Activated naive CD8-positive, alpha-beta T cell treated with anti-CD3 and anti-CD28 coated beads, Interleukin-2, amount 50 U/mL, for 24 hours (primary cell): ENCODE data around the gene CCDC116.
"Not testable (repeated sequence)": the region's sequence is repeated elsewhere in the genome, so short reads cannot be mapped to it uniquely, and the experiment has no call there.

Experiments
- ATAC-seq: fragments of 150-1000 bp; cut with Tn5 transposase; one replicate; pipeline ENCODE4 v1.10.0; 2021
- DNase-seq: peaks from one replicate; pipeline ENCODE4 v3.0.0; 2021
- H3K27ac Mint-ChIP-seq: one replicate; pipeline ENCODE4 v1.8.0; 2021; ENCODE audit warnings: mild to moderate bottlenecking, mixed read lengths
- H3K27me3 Mint-ChIP-seq: one replicate; pipeline ENCODE4 v1.8.0; 2021; ENCODE audit warnings: mixed read lengths
- H3K36me3 Mint-ChIP-seq: one replicate; pipeline ENCODE4 v1.8.0; 2021; ENCODE audit warnings: low read depth, mixed read lengths
- H3K4me1 Mint-ChIP-seq: one replicate; pipeline ENCODE4 v1.8.0; 2021; ENCODE audit warnings: mixed read lengths
- H3K4me3 Mint-ChIP-seq: one replicate; pipeline ENCODE4 v1.8.0; 2021; ENCODE audit warnings: mild to moderate bottlenecking, moderate library complexity, mixed read lengths
- H3K9me3 Mint-ChIP-seq: one replicate; pipeline ENCODE4 v1.8.0; 2021; ENCODE audit warnings: mixed read lengths

The CCDC116 gene

GRCh38 chr22:21598302-21598701, 34.3 kb upstream of the CCDC116 start:
- peaks cover 49% of the 10 kb centered on the region for H3K36me3 Mint-ChIP-seq
- H3K4me1 Mint-ChIP-seq = peaks cover 23% of the 10 kb centered on the region
- no peaks in the 10 kb centered on the region for H3K27me3 Mint-ChIP-seq
- H3K27ac Mint-ChIP-seq = no peak overlapping the region
- DNase-seq = no peak
- ATAC-seq = no peak
- H3K9me3 Mint-ChIP-seq = no peaks in the 10 kb centered on the region
- no peak overlapping the region for H3K4me3 Mint-ChIP-seq

- H3K4me1 Mint-ChIP-seq = peaks cover 23% of the 10 kb centered on the region
- peak overlapping the region; percentile 81 for H3K27ac Mint-ChIP-seq
- no peak for DNase-seq
- no peak for ATAC-seq
- no peaks in the 10 kb centered on the region for H3K9me3 Mint-ChIP-seq
- no peaks in the 10 kb centered on the region for H3K27me3 Mint-ChIP-seq
- peaks cover 41% of the 10 kb centered on the region for H3K36me3 Mint-ChIP-seq
- H3K4me3 Mint-ChIP-seq = no peak overlapping the region
Measured at GRCh38 chr22:21599053-21599893, 33.3 kb upstream of the CCDC116 start.

GRCh38 chr22:21602579-21602978, 30.0 kb upstream of the CCDC116 start:
- DNase-seq (no peak), ATAC-seq (no peak)
- no peak overlapping the region for H3K27ac Mint-ChIP-seq
- no peaks in the 10 kb centered on the region for H3K9me3 Mint-ChIP-seq
- H3K4me3 Mint-ChIP-seq = no peak overlapping the region
- peaks cover 23% of the 10 kb centered on the region for H3K36me3 Mint-ChIP-seq
- peaks cover 31% of the 10 kb centered on the region for H3K4me1 Mint-ChIP-seq
- H3K27me3 Mint-ChIP-seq = no peaks in the 10 kb centered on the region

GRCh38 chr22:21603973-21604372, 28.6 kb upstream of the CCDC116 start:
- peaks cover 21% of the 10 kb centered on the region for H3K36me3 Mint-ChIP-seq
- no peak for ATAC-seq
- H3K27ac Mint-ChIP-seq = no peak overlapping the region
- DNase-seq = no peak
- H3K27me3 Mint-ChIP-seq = no peaks in the 10 kb centered on the region
- H3K4me3 Mint-ChIP-seq = no peak overlapping the region
- no peaks in the 10 kb centered on the region for H3K9me3 Mint-ChIP-seq
- H3K4me1 Mint-ChIP-seq = peaks cover 32% of the 10 kb centered on the region

- Mint-ChIP-seq H3K4me1 (peaks cover 23% of the 10 kb centered on the region), H3K27me3 (no peaks in the 10 kb centered on the region), H3K9me3 (no peaks in the 10 kb centered on the region), H3K4me3 (no peak overlapping the region), H3K36me3 (peaks cover 19% of the 10 kb centered on the region), H3K27ac (no peak overlapping the region)
- DNase-seq = no peak
- ATAC-seq = no peak
Measured at GRCh38 chr22:21605887-21606564, 26.5 kb upstream of the CCDC116 start.

GRCh38 chr22:21606775-21607174, 25.8 kb upstream of the CCDC116 start:
- DNase-seq = no peak
- H3K4me3 Mint-ChIP-seq = no peak overlapping the region
- H3K4me1 Mint-ChIP-seq = peaks cover 23% of the 10 kb centered on the region
- H3K36me3 Mint-ChIP-seq = peaks cover 27% of the 10 kb centered on the region
- H3K9me3 Mint-ChIP-seq = no peaks in the 10 kb centered on the region
- no peak overlapping the region for H3K27ac Mint-ChIP-seq
- ATAC-seq = no peak
- H3K27me3 Mint-ChIP-seq = no peaks in the 10 kb centered on the region

GRCh38 chr22:21609556-21610157, 22.9 kb upstream of the CCDC116 start:
- peaks cover 17% of the 10 kb centered on the region for H3K4me1 Mint-ChIP-seq
- H3K4me3 Mint-ChIP-seq, H3K9me3 Mint-ChIP-seq, ATAC-seq, H3K27ac Mint-ChIP-seq, DNase-seq, H3K27me3 Mint-ChIP-seq: not testable (repeated sequence)
- peaks cover 32% of the 10 kb centered on the region for H3K36me3 Mint-ChIP-seq

GRCh38 chr22:21611210-21611977, 21.2 kb upstream of the CCDC116 start:
- Mint-ChIP-seq H3K27ac (peak overlapping the region; percentile 25), H3K4me1 (peaks cover 13% of the 10 kb centered on the region), H3K9me3 (no peaks in the 10 kb centered on the region), H3K27me3 (no peaks in the 10 kb centered on the region), H3K36me3 (peaks cover 39% of the 10 kb centered on the region), H3K4me3 (no peak overlapping the region)
- DNase-seq (no peak), ATAC-seq (no peak)

GRCh38 chr22:21612858-21613257, 19.7 kb upstream of the CCDC116 start:
- DNase-seq (no peak), ATAC-seq (no peak)
- Mint-ChIP-seq H3K4me3 (no peak overlapping the region), H3K4me1 (peaks cover 7% of the 10 kb centered on the region), H3K9me3 (no peaks in the 10 kb centered on the region), H3K27me3 (no peaks in the 10 kb centered on the region), H3K27ac (no peak overlapping the region), H3K36me3 (peaks cover 35% of the 10 kb centered on the region)

- H3K27me3 Mint-ChIP-seq = no peaks in the 10 kb centered on the region
- H3K4me1 Mint-ChIP-seq = peaks cover 6% of the 10 kb centered on the region
- no peak overlapping the region for H3K4me3 Mint-ChIP-seq
- H3K36me3 Mint-ChIP-seq = peaks cover 34% of the 10 kb centered on the region
- H3K27ac Mint-ChIP-seq = no peak overlapping the region
- DNase-seq (no peak), ATAC-seq (no peak)
- no peaks in the 10 kb centered on the region for H3K9me3 Mint-ChIP-seq
Measured at GRCh38 chr22:21613553-21614233, 18.9 kb upstream of the CCDC116 start.

GRCh38 chr22:21615731-21616130, 16.8 kb upstream of the CCDC116 start:
- DNase-seq (no peak), ATAC-seq (no peak)
- H3K9me3 Mint-ChIP-seq = no peaks in the 10 kb centered on the region
- H3K4me3 Mint-ChIP-seq = no peak overlapping the region
- H3K36me3 Mint-ChIP-seq = peaks cover 33% of the 10 kb centered on the region
- no peak overlapping the region for H3K27ac Mint-ChIP-seq
- peaks cover 9% of the 10 kb centered on the region for H3K4me1 Mint-ChIP-seq
- no peaks in the 10 kb centered on the region for H3K27me3 Mint-ChIP-seq

GRCh38 chr22:21617337-21617736, 15.2 kb upstream of the CCDC116 start:
- not testable (repeated sequence) for H3K27ac Mint-ChIP-seq, H3K9me3 Mint-ChIP-seq, H3K4me1 Mint-ChIP-seq, H3K27me3 Mint-ChIP-seq, ATAC-seq, H3K4me3 Mint-ChIP-seq, DNase-seq
- H3K36me3 Mint-ChIP-seq = peaks cover 23% of the 10 kb centered on the region

- no peak for ATAC-seq
- Mint-ChIP-seq H3K27ac (peak overlapping the region; percentile 26), H3K9me3 (no peaks in the 10 kb centered on the region), H3K27me3 (no peaks in the 10 kb centered on the region), H3K4me3 (no peak overlapping the region), H3K36me3 (peaks cover 11% of the 10 kb centered on the region), H3K4me1 (peaks cover 16% of the 10 kb centered on the region)
- DNase-seq = no peak
Measured at GRCh38 chr22:21621025-21621424, 11.5 kb upstream of the CCDC116 start.
